Skin epidermis (tissue), 12 donors: ENCODE data around the gene ALPP.
"Not testable (repeated sequence)": the region's sequence is repeated elsewhere in the genome, so short reads cannot be mapped to it uniquely, and the experiment has no call there.

Source experiments
- H3K27ac ChIP-seq, 21 experiments: fragments of 200-600 bp; sonication (generic) in 11 of 21; one replicate each; pipeline ENCODE4 v1.5.0; 2020; ENCODE audit warnings: mild to moderate bottlenecking in 3 of 21, inconsistent platforms in 2 of 21, moderate library complexity in 2 of 21
- H3K4me3 ChIP-seq, 7 experiments: fragments of 200-600 bp; sonication (generic) in 2 of 7; one replicate each; pipeline ENCODE4 v1.5.0; 2020; ENCODE audit warnings: inconsistent platforms in 2 of 7, mild to moderate bottlenecking in 2 of 7, moderate library complexity in 1 of 7

Gene ALPP

DNA sequence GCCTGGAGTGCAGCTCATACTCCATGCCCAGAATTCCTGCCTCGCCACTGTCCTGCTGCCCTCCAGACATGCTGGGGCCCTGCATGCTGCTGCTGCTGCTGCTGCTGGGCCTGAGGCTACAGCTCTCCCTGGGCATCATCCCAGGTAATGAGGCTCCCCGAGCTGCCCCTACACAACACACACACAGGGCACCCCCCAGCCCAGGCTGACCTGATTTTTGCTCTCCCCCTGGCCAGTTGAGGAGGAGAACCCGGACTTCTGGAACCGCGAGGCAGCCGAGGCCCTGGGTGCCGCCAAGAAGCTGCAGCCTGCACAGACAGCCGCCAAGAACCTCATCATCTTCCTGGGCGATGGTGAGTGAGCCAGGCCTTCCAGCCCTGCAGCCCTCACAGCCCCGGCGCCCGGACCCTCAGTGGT is at the start of gene ALPP:
Gene ALPP, plus strand, starts transcription at position 17 of the 417 bp plus-strand sequence. Its CDS starts 52 bp downstream, at position 69.
- not testable (repeated sequence) for H3K27ac ChIP-seq, H3K4me3 ChIP-seq

DNA sequence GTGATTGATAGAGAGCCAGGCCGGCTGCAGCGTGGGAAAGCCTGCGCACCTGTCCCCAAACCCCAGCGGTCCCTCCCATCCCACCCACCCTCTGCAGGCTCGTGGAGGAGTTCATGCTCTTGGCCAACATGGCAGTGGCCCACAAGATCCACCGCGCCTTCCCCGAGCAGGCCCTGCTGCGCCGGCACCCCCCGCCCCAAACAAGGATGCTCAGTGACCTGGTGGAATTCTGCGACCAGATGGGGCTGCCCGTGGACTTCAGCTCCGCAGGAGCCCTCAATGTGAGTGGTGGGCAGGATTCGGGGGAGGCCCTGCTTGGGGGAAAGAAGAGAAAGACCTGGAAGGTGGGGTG is 48.9 kb upstream of the ALPP start:
- H3K4me3 ChIP-seq: no peak overlapping the region
- no peak overlapping the region for H3K27ac ChIP-seq

DNA sequence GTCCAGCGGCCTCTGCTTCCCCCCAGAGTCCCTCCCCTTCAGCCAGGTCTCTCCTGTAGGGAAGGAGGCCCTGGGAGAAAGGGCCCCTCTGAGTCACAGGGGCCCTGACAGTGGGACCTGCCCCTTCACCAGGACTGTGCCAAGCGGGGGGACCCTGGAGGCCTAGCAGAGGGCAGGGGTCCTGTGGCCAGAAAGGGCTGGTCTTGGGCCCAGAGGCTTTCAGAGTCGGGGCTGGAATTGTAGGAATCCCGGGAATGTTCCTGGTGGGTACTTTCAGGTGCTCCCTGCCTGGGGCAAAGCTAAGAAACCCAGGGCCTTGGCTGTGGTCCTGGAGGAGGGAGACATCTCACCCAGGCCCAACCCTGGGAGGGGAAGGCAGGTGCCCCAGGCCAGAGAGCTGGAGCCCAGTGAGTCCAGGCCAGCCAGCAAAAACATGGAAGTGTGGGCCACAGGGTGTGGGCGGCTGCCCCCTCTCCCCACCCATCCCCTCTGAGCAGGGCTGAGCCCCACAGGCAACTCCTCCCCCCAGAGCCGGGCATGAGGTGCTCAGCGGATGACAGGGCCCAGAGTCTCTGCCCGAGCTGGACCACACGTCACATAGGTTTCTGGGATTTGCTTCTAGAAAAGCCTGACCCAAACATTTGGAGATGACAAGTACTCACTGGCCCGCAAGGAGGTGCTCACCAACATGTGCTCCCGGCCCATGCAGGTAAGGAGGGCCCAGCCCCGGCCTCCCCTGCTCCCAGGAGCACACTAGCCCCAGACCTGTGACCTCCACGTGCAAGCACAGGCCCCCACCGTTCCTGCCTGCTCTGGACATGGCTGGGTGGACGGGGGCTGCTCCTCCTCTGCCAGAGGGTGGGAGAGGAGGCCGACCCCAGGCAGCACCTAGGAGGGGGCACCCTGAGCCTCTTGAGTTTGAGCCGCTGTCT is 48.2 kb upstream of the ALPP start:
- Histone ChIP-seq H3K4me3 (no peak overlapping the region), H3K27ac (no peak overlapping the region)

DNA sequence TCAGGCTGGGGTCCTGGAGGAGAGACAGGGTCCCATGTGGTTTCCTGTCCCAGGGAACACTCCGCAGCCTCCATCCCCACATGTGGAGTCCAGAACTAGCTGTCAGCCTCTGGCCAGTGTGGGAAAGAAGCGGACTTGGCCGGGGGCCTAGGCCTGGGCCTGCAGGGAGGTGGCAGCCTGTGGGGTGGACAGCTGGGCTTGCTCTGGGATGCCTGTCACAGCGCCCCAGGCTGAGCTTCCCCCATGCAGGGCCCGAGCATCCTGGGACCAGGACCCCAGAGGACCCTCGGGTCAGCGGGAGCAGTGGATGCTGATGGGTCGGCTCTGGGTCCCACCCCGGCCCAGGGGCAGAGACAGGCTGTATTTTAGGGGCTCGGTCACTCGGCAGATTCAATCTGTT is 47.5 kb upstream of the ALPP start:
- H3K27ac ChIP-seq: not testable (repeated sequence)

DNA sequence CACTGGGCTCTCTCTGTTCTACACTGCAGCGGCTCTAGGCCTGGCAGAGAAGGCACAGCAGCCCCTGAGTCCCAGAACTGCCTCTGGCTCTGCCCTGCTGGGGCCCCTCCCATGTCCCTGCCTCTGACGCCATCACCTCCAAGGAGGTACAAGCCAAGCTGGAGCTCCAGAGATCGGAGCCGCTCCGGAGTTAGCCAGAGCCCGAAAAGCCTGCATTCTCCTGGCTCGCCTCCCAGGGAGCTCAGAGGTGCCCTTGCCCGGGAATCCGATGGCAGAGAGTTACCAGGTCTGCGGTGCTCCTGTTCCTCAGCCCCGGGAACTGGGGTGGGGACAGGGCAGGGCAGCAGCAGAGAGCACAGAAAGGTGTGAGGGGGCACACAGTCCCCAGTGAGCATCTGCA is 46.9 kb upstream of the ALPP start:
- H3K4me3 ChIP-seq, H3K27ac ChIP-seq: not testable (repeated sequence)

More for the DNA sequence above, 47.5 kb upstream of the ALPP start:
- not testable (repeated sequence) for H3K4me3 ChIP-seq

DNA sequence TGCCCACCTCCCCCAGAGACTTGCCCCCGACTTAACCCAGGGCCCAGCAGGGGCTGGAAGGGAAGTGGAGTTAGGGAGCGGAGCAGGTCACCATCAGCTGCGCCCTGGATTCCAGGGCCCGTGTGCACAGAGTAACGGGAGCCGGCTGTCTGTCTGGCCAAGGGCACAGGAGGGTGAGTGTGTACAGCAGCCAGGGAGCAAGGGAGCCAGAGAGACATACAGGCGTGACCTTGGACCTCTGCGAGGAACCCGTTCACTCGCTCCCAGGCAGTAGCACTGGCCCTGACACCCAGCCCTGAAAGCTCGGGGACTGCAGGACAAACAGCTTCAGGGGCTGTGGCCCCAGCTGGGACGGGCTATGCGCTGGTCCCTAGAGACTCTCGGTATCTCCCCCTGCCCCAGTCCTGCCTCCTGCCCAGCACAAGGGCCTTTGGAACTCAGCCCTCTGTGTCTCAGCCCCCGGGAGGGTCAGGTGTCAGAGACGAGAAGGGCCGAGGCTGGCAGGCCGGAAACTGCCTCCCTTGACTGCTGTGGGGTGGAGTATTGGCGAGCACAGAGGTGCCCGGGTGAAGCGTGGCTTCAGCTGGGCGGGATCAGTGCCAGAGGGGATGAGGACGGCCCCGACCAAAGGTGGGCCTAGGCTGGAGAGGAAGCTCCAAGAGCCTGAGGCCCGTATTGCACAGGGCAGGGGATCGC is 46.2 kb upstream of the ALPP start:
- H3K27ac ChIP-seq, H3K4me3 ChIP-seq: not testable (repeated sequence)

DNA sequence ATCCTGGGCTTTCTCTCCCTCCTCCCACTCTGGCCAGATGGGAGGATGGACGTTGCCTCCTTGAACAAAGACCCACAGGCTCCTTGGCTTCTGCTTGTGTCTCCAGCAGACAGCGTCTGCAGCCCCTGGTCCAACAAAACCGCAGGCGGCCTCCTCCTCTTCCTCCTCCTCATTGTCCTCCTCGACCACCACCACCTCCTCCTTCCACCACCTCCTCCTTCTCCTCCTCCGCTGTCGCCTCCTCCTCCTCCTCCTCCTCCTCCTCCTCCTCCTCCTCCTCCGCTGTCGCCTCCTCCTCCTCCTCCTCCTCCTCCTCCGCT is 45.7 kb upstream of the ALPP start:
- Histone ChIP-seq H3K4me3 (no peak overlapping the region), H3K27ac (no peak overlapping the region)

DNA sequence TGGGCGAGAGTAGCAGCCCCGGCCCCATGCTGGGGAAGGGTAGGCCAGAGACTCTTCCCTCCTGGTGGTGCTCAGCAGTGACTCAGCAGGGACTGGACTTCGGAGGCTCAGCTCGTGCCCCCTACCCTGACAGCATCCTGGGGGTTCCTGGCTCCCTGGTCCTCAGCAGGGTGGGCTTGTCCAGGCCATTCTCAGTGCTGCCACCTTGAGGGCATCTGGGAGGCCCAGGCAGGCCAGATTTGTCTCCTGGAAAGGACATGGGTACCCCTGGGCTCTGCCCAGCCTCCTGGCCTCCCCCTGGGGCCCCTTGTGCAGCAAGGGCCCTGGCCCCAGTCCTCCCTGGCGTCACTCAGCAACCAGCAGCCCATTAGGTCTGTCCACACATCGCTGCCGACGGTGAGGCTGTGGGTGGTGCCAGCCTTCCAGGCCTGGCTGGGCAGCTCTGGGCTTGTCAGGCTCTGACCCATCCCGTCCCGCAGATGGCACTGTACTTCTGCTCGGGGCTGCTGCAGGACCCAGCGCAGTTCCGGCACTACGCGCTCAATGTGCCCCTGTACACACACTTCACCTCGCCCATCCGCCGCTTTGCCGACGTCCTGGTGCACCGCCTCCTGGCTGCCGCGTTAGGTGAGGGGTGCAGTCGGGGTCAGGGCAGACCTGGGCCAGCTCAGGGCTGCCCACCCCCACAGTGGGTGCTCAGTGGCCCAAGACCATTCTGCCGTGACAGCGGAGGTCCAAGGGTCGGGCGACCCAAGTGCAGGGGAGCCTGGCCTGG is 45.0 kb upstream of the ALPP start:
- Histone ChIP-seq H3K27ac (no peak overlapping the region), H3K4me3 (no peak overlapping the region)

DNA sequence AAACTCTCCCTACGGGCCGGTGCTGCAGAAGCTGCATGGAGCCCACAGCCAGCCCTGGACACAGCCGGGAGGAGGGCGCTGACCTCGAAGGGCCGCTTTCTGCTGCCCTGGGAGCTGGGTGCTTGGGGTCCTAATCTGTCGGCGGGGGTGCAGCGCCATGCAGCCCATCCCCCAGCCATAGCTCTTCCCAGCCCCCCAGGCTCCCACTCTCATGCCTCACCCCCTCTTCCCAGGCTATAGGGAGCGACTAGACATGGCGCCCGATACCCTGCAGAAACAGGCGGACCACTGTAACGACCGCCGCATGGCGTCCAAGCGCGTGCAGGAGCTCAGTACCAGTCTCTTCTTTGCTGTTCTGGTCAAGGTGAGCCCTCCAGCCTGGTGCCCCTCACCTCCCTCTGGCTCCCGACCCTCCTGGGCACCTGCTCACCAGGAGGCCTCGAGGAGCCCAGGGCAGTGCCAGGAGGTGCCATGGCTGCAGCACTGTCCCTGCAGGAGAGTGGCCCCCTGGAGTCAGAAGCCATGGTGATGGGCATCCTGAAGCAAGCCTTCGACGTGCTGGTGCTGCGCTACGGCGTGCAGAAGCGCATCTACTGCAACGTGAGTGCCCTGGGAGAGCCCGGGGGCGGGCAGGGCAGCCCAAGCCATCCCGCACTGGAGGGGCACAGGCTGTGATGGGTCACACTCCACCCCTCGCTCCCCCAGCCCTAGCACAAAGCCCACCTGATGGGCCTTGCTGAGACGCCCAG is 44.2 kb upstream of the ALPP start:
- not testable (repeated sequence) for H3K4me3 ChIP-seq, H3K27ac ChIP-seq

DNA sequence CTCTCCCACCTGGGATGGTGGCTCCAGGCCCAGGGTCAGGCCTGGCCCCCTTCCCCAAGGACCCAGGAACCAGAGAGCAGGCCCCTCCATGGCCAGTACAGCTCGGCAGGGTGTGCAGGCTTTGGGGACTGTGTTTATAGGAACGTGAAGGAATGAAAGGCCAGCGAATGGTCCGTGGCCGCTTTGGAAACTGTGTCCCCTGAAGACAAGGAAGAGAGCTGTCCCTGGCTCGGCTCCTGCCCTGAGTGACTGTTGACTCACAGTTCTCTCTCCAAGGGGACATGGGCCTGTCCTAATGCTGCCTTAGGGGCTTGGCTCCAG is 43.7 kb upstream of the ALPP start:
- not testable (repeated sequence) for H3K27ac ChIP-seq, H3K4me3 ChIP-seq

DNA sequence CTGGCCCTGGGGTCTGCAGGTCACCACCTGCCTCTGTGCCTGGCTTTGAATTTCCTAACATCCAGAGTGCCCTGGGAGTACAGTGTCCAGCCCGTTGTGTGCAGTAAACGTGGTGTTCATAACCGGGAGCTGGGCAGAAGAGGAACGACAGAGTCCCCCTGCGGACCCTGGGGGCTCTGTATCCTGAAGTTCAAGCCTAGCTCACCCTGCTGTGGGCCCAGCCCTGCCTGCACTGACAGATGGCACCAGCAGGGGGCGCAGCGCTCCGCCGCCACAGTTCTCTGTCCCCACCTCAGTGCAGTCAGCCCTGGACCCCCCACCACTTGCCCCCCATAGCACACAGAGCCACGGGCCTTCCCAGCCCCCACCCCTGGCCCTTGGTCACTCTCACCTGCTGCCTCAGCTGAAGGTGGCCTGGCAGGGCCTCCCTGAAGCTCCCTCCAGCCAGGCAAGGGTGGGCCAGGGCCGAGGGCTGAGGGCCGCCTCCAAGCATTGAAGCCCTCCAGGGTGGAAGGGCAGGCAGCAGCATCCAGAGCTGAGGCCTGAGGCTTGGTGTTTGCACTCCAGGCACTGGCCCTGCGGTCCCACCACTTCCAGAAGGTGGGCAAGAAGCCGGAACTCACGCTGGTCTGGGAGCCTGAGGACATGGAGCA is 43.2 kb upstream of the ALPP start:
- H3K27ac ChIP-seq, H3K4me3 ChIP-seq: not testable (repeated sequence)

DNA sequence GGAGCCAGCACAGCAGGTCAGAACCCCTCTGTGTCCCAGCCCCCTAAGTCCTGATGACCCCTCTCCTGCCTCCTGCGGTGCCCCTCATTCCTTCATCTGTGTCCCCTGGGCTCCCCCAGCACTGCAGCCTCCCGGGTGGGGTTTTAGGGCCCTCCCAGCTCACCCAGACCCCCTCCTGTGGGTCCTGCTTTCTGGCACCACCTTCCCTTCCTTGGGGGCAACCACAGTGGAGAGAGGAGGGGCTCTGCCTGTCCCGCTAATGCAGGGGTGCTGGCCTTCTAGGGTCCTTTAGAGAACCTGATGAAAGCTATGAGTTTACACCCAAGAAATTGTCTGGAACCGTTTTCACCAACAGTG is 42.7 kb upstream of the ALPP start:
- H3K4me3 ChIP-seq: no peak overlapping the region
- no peak overlapping the region for H3K27ac ChIP-seq

DNA sequence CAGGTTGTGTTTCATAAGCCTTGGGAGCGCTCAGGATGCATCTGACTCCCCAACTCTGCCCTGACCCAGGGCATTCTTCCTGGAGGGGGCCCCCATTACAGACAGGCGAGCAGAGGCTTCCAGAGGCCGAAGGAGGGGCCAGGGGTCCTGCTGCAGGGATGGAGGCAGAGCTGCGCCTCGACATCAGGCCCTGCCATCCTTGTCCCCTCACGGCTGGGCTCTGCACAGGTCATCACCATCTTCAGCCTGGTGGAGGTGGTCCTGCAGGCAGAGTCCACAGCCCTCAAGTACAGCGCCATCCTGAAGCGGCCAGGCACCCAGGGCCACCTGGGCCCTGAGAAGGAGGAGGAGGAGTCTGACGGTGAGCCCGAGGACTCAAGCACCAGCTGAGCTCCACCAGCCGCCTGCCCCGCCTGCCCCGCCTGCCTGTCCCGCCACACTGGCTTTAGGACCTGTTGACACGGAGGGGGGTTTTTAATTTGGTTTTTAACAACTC is 42.3 kb upstream of the ALPP start:
- H3K27ac ChIP-seq: no peak overlapping the region
- no peak overlapping the region for H3K4me3 ChIP-seq

DNA sequence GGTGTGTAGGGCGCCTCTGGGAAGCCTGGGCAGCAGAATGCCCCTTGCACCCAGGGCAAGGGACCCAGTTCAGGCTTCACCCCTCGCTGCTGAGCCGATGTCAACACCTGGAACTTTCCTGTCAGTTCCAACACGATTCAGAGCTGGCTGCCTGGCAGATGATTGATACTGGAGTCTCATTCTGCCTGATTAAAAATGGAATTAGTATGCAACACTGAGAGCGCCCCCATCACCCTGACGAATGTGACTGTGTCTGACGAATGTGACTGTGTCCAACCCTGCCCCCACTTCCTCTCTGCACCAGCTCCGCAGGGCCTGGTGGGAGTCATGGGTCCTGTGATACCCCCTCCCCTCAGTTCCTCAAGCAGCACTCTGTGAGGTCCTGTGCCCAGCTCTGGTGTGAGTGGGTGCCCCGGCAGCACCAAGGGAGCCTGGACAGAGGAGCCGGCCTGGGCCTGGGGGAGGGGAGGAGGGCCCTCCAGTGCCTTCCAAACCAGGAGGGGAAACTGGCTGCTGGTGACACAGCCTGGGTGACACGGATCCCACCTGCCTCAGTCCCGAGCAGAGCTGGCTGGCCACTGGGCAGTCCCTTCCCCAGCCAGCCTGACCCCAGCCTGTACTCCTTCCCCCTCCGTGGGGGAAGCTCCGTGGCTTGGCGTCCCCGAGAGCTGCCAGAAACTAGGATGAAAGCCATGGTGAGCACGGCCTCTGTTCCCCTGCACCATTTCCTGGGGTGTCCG is 41.4 kb upstream of the ALPP start:
- no peak overlapping the region for H3K27ac ChIP-seq
- no peak overlapping the region for H3K4me3 ChIP-seq

DNA sequence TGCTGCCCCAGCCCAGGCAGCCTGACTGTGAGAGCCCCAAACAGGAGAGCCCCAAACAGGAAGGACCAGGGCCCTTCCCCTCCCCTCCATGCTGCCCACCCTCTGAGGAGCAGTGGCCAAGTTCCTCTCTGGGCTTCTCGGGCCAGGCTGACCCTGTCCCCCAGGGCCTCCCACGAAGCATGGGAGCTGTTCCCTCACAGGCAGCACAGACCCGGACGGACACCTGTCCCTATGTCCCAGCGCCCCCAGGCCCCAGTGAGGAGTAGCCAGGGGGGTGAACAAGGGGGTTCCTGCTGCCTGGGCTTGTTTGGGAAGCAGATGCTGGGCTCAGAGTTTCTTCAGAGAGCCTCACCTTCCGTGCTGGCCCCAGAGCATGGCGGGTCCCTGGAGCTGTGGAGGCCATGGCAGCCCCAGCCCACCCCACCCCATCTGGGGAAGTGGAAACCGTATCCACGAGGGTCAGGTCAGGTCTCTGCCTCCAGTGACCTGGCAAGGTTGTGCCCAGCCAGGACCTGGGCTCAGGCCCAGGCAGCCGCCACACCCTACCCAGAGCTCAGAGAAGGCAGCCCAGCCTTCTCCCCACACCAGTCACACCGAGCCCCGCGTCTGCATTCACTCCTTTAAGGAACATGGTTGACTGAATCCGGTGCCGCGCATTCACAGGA is 40.3 kb upstream of the ALPP start:
- H3K27ac ChIP-seq, H3K4me3 ChIP-seq: not testable (repeated sequence)

DNA sequence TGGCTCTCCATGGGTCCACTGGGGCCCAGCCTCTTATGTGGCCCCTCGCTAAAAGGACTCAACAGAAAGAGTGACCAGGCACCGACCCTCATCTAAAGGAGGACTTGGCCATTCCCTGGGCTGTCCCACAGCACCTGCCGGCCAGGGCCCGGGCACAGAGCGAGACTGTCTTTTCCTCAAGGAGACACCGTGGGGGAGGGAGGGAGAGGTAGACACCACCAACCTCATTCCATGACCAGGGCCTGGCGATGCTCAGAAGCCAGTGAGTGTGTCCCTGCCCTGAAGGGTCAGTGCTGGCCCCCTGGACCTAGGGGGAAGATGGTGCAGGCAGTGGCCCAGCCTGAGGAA is 39.8 kb upstream of the ALPP start:
- Histone ChIP-seq H3K4me3 (no peak overlapping the region), H3K27ac (no peak overlapping the region)

DNA sequence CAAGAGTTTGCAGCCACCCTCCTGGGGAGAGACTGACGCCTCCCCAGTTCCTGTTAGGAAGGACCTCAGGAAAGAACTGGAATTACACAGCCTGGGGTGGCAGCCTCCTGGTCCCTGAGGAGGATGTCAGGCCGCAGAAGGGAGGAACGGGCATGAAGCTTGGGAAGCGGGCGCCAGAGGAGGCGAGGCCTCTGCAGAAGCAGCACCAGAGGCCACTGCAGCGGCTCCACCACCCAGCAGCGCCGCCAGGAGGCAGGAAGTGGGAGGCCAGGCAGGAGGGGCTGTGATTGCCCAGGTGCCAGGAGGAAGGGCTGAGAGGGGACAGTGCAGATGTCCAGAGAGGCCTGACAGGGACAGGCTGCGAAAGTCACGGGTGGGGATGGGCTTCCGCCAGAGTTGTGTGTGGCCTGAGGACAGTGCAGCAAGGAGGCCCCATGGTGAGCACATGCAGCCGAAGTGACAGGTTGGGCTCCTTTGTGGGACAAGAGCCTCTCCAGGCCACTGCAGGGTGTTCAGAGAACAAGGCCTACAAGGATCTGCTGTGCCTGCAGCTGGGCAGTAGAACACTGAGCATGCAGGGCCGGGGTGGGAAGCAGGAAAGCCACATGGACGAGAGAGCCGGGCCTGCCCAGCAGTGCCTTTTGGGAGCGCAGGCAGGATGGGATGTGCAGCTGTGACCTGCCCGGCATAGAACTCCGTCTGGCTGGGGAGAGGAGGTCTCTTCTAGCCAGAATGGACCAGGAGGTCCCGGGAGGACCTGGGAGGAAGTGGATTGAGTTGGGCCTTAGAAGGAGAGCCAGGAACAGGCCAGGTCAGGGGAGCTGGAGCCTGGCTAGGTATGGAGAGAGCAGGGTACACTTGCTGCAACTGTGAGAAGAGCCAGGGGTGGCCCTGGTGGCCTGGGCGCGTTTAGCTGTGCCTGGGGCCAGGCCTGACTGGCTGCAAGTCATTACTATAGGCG is 39.1 kb upstream of the ALPP start:
- Histone ChIP-seq H3K27ac (no peak overlapping the region), H3K4me3 (no peak overlapping the region)
